ENCODE measurements around the gene COL23A1. TPM values are rescaled to one million over a fixed set of nuclear protein-coding genes. Genes with fewer than 3 reads are reported as not detected.

The COL23A1 gene
- total RNA-seq, 2 experiments from 2014 or later, result 0.21 to 0.22 TPM

DNA sequence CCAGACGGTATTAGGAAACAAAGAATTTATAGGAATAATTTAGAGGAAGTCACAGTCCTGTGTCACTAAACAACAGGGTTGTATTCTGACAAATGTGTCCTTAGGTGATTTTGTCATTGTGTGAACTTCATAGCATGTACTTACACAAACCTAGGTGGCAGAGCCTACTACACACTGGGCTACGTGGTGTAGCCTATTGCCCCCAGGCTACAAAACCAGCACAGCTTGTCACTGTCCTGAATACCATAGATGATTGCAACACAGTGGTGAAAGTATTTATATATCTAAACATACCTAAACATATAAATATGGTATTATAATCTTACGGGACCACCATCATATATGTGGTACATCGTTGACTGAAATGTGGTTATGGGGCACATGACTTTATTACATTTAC is 69.3 kb downstream of the COL23A1 start:
- Mint-ChIP-seq H3K36me3 (no peaks in the 10 kb centered on the region), H3K4me3 (no peak overlapping the region), H3K27ac (no peak overlapping the region), H3K4me1 (no peaks in the 10 kb centered on the region), H3K9me3 (no peaks in the 10 kb centered on the region), H3K27me3 (peaks cover 4% of the 10 kb centered on the region)
- DNase-seq, result no peak

DNA sequence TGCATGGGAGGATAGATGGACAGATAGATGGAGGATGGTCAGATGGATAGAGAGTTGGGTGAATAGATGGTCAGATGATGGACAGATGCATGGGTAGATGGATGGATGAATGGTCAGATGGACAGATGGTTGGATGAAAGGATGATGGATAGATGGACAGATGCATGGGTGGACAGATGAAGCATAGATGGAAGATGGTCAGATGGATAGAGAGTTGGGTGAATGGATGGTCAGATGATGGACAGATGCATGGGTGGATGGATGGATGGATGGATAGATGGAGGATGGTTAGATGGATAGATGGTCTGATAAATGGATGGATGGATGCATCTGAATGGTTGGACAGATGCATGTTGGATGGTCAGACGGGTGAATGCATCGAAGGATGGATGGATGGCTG is 70.4 kb downstream of the COL23A1 start:
- Mint-ChIP-seq H3K4me3 (no peak overlapping the region), H3K36me3 (no peaks in the 10 kb centered on the region), H3K27me3 (peaks cover 6% of the 10 kb centered on the region), H3K9me3 (no peaks in the 10 kb centered on the region), H3K4me1 (no peaks in the 10 kb centered on the region), H3K27ac (no peak overlapping the region)
- no peak for DNase-seq

DNA sequence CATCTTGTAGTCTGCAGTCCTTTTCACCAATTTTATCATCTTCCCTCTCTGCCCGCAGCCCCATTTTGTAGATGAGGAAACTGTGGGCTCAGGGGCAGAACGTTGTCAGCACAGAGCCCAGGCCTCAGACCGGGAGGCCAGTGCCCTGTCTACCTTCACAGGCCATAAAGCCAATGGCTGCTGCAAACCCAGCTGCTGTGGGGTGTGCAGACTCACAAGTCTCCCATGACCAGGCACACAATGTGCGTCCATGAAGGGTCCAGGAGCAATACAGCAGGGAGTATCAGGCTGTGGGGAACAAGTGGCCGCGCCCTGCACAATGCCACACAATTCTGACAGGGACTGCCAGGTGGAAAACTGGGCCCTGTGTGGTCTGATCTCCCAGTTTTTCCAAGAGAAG is 71.0 kb downstream of the COL23A1 start:
- H3K36me3 Mint-ChIP-seq, result no peaks in the 10 kb centered on the region
- no peaks in the 10 kb centered on the region for H3K9me3 Mint-ChIP-seq
- DNase-seq, result no peak
- no peaks in the 10 kb centered on the region for H3K4me1 Mint-ChIP-seq
- H3K4me3 Mint-ChIP-seq, result no peak overlapping the region
- no peak overlapping the region for H3K27ac Mint-ChIP-seq
- H3K27me3 Mint-ChIP-seq, result peaks cover 6% of the 10 kb centered on the region

DNA sequence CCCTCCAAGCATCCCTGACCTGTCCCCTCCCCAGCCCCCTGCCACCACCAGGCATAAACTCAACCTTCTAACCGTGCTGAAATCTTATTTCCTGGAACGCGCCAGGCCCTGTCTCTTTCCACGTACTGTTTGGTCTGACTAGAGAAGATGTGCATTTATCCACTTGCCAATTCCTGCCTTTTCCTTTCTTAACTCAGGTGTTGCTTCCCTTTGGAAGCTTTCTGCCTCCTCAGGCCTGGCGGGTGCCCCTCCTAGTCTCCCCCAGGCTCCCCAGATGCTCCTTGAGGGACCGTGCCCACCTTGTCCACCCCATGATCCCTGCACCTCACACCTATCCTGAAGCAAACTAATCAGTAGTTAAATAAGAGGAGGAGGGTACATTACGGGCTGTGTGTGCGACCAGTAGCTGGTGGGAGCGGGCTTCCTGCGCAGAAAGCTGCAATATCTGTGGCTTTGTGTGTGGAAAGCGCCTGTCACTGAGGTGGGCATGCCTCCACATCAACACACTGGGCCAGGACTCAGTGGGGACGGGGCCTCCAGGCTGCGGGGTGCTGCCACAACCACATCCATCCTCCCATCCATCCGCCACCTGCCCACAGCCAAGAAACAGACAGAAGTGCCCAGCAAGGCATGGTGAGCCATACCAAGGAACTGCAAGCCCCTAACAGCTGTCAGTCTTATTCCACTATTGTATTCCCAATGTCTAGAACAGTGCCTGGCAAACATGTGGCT is 73.5 kb downstream of the COL23A1 start:
- H3K27me3 Mint-ChIP-seq, result peaks cover 10% of the 10 kb centered on the region
- no peak overlapping the region for H3K27ac Mint-ChIP-seq
- H3K4me3 Mint-ChIP-seq, result no peak overlapping the region
- DNase-seq, result no peak
- no peaks in the 10 kb centered on the region for H3K4me1 Mint-ChIP-seq
- H3K9me3 Mint-ChIP-seq, result peaks cover 2% of the 10 kb centered on the region
- H3K36me3 Mint-ChIP-seq, result no peaks in the 10 kb centered on the region

DNA sequence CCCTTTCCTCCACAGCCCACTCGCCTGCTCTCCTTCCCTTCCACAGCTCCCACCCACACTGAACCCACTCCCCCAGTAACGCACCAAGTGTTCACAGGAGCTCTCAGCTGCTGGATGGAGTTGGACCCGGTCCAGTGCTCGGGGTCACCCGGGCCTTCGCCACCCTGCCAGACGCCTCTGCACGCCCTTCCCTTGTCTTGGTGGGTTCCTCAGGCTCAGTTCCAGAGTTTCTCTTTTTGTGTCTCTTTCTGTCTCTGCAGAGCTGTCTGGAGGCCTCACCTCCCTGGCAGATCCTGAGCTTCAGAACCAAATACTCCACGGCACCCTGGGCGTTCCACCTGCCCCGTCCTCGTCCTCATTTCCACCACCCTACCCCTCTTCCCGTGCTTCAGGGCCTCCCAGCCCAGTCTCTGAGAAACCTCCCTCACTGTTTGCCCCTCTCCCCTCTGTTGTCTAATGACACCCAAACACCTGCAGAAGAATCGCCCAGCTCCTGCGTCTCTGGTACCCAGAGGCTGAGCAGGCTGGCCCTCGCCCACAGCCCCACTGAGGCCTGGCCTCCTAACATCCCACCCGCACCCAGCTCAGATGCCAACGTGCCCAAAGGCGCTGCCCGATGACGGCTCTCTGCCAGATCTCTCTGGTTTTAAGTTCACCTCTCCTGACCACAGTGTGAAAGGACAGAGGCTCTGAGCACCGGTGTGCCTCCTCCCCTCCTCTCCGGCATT is 74.3 kb downstream of the COL23A1 start:
- no peak for DNase-seq
- no peaks in the 10 kb centered on the region for H3K36me3 Mint-ChIP-seq
- no peak overlapping the region for H3K4me3 Mint-ChIP-seq
- H3K9me3 Mint-ChIP-seq, result peaks cover 2% of the 10 kb centered on the region
- H3K27me3 Mint-ChIP-seq, result peaks cover 10% of the 10 kb centered on the region
- no peak overlapping the region for H3K27ac Mint-ChIP-seq
- H3K4me1 Mint-ChIP-seq, result no peaks in the 10 kb centered on the region

DNA sequence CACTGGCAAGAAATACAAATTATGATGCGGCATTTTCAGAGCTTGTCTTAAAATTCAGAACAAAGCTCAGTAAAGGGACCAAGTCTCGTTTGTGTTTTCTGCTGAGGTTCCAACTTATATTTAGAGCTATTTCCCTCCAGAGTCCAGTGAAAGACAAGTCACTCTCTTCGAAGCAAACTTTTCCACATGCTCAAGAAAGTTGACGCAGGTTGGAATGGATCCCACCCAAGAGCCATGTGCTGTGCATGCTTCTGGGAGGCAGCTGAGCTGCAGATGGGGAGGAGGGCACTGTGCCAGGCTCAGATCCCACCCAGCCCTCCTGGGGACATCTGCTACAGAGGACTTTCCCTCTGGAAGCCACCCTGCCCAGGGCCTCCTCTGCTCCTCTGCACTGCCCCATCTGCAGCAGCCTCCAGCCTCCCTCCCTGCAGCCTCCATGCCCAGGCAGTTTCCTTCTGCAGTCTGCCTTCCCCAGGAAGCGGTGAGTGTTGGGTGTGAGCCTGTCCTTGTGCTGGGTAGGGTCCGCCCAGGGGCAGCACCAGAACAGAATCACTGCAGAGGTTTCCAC is 75.3 kb downstream of the COL23A1 start:
- peaks cover 2% of the 10 kb centered on the region for H3K9me3 Mint-ChIP-seq
- H3K27me3 Mint-ChIP-seq, result peaks cover 10% of the 10 kb centered on the region
- no peak overlapping the region for H3K27ac Mint-ChIP-seq
- no peak overlapping the region for H3K4me3 Mint-ChIP-seq
- H3K36me3 Mint-ChIP-seq, result no peaks in the 10 kb centered on the region
- DNase-seq, result no peak
- no peaks in the 10 kb centered on the region for H3K4me1 Mint-ChIP-seq

DNA sequence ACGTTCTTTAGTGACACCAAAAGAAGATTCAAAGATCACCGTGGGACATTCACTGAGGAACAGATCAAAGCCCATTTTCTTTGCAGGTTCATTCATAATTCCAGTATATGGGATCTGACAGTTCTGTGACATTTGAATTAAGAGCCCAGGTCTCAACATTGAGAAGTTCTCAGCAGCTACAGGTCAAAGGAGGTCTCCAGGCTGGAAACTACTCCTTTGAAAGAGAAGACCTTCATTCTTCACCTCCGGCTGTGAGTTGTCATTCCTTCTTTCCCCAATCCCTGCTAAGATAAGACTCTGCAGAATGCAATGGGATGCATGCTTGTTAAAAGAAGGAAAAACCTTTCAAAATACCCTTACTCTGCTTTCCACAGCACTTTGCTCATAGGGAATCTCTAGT is 79.0 kb downstream of the COL23A1 start:
- peaks cover 11% of the 10 kb centered on the region for H3K9me3 Mint-ChIP-seq
- no peak overlapping the region for H3K27ac Mint-ChIP-seq
- no peaks in the 10 kb centered on the region for H3K4me1 Mint-ChIP-seq
- H3K27me3 Mint-ChIP-seq, result peaks cover 9% of the 10 kb centered on the region
- no peaks in the 10 kb centered on the region for H3K36me3 Mint-ChIP-seq
- H3K4me3 Mint-ChIP-seq, result no peak overlapping the region
- DNase-seq, result no peak

DNA sequence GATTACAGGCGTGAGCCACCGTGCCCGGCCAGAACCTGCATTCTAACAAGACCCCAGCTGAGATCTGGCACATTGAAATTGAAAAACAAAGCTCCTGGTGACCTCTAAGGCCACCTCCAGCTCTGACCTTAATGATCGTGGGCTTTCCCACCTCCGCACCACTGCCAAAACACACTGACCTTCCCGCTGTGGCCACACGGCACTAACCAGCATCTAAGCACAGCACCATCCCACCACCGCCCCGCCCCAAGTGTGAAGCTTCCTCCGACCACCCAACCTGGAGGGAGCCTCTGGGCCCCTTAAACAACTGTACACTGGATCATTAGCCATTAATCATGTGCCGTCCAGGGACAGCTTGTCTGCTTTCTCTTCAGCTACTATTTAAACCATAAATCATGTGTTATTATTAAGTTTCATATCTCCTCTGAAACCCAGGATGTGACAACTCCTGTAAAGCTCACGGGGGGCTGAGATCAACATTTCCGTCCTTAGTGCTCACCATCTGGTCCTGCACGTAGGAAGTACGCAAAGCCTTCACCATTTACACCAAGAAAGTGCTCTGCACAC is 80.6 kb downstream of the COL23A1 start:
- Mint-ChIP-seq H3K4me1 (no peaks in the 10 kb centered on the region), H3K4me3 (no peak overlapping the region), H3K27ac (no peak overlapping the region), H3K9me3 (peaks cover 11% of the 10 kb centered on the region), H3K36me3 (no peaks in the 10 kb centered on the region), H3K27me3 (peaks cover 4% of the 10 kb centered on the region)
- no peak for DNase-seq

DNA sequence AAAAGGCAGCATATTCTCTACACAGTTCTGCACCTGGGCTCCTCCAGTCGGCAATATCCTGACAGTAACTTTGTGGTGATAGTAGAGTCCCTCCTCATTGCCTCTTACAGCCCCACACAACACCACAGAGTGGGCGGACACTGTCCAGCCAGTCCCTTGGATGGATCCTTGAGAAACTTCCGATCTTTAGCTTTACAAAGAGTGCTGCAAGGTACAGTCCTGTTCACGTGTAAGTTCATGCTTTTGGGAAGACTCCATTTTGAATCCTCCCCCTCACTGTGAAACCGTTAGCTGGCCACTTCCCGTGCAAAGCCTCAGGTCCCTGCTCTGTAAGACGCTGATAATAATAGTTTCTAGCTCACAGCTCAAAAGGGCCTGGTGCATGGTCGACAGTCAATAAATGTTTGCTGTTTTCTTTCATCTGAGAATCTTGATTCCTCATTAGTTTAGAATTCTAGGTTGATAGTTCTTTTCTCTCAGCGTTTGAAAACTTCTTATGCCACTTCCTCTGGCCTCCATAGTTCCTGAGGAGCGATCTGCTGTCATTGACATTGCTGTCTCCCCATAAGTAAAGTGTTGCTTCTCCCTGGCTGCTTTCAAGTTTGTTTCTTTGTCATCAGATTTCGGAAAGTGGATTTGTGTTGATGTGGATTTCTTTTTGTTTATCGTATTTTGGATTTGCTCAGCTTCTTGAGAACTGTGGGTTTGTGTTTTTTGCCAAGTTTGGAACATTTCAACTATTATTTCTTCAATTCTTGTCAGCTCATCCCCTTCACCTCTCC is 82.9 kb downstream of the COL23A1 start:
- no peak overlapping the region for H3K27ac Mint-ChIP-seq
- H3K27me3 Mint-ChIP-seq, result no peaks in the 10 kb centered on the region
- H3K9me3 Mint-ChIP-seq, result peaks cover 9% of the 10 kb centered on the region
- no peaks in the 10 kb centered on the region for H3K36me3 Mint-ChIP-seq
- H3K4me1 Mint-ChIP-seq, result no peaks in the 10 kb centered on the region
- H3K4me3 Mint-ChIP-seq, result no peak overlapping the region
- no peak for DNase-seq

DNA sequence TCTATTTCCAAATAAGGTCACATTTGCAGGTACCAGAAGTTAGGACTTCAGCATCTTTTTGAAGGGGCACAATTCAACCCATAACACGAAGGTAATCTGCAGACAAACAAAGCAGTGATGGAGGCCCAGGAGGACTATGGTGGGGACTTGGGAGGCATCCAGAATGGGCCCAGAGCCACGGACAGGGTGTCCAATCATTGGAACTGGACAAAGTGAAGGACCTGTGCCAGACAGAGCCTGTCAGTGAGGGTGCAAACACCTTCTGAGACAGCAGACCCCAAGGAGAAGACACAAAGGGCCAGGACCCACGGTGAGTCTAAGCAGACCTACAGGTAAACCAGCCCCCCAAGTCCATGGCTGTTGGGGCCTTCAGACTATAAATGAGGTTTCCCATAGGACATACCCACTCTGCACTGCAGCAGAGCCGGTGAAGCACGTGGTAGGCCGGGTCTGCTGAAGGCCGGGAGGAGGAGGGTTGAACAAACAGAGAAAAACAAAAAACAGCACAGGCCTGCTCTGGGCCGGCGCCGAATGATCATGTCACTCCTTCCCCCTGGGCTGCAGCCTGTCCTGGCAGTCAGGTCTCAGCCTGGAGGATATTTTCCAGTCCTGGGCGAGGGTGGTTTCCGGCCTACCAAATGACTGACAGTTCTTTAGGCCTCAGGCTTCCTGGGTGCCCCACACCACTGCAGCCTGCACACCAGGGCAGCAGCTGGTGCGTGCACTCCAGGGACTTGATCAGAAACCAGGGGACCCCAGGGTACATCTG is 84.4 kb downstream of the COL23A1 start:
- H3K9me3 Mint-ChIP-seq, result peaks cover 9% of the 10 kb centered on the region
- H3K27me3 Mint-ChIP-seq, result no peaks in the 10 kb centered on the region
- H3K36me3 Mint-ChIP-seq, result no peaks in the 10 kb centered on the region
- no peaks in the 10 kb centered on the region for H3K4me1 Mint-ChIP-seq
- H3K4me3 Mint-ChIP-seq, result no peak overlapping the region
- H3K27ac Mint-ChIP-seq, result no peak overlapping the region
- DNase-seq, result no peak

DNA sequence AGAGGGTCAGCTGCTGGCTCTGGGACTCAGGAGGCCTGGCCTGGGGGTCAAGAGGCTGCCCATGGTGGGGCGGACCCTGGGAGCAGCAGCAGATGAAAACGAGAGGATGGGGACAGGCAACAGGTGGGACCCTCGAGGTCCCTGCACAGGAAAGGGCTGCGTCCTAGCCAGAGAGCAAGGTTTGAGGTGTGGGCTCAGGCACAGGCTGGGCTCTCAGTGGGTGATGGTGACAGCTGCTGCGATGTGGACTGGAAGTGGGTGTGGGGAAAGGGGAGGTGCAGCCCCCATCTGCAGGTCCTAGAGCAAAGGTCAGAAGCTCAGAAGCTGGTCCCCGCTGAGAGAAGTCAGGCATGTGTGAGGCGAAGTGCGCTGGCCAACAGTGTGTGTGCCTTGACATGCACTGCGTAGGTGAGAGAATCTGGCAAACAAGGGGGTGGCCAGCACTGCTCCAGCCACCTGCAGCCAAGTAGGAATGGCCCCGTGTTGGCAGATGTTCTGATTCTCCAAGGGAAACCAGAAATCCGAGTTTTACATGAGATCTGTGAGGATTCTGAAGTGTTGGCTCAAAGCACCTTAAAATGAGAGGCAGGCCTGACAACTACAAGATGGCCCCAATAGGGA is 85.7 kb downstream of the COL23A1 start:
- peaks cover 11% of the 10 kb centered on the region for H3K9me3 Mint-ChIP-seq
- H3K4me1 Mint-ChIP-seq, result no peaks in the 10 kb centered on the region
- no peak for DNase-seq
- no peak overlapping the region for H3K27ac Mint-ChIP-seq
- no peaks in the 10 kb centered on the region for H3K27me3 Mint-ChIP-seq
- no peaks in the 10 kb centered on the region for H3K36me3 Mint-ChIP-seq
- no peak overlapping the region for H3K4me3 Mint-ChIP-seq

DNA sequence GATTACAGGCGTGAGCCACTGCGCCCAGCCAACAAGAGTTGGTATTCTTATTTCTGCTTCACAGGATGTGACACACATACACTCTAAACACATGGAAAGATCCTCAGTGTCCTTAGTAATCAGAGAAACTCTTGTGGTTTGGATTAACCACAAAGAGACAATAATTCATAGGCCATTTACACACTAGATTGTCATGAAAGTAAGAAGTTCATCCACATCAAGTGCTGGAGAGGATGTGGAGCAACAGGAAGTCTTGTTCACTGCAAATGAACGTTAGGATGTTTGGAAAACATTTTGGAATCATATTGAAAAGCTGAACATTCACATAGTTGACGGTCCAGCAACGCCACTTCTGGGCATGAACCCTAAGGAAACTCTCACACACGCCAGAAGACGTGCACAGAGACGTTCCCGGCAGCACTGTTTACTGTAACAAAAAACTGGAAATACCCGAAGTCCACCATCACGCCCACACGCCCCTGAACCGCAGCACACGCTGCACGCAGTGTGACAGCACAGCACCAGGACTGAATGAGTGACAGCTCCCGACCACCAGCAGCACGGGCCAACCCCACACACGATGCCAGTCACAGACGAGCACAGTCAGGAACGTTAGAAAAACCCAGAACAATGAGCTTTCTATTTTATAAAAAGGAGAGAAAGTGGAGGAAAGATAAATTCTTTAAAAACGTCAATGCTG is 87.6 kb downstream of the COL23A1 start:
- DNase-seq, result no peak
- Mint-ChIP-seq H3K27ac (no peak overlapping the region), H3K36me3 (no peaks in the 10 kb centered on the region), H3K27me3 (no peaks in the 10 kb centered on the region), H3K9me3 (peaks cover 7% of the 10 kb centered on the region), H3K4me3 (no peak overlapping the region), H3K4me1 (no peaks in the 10 kb centered on the region)

DNA sequence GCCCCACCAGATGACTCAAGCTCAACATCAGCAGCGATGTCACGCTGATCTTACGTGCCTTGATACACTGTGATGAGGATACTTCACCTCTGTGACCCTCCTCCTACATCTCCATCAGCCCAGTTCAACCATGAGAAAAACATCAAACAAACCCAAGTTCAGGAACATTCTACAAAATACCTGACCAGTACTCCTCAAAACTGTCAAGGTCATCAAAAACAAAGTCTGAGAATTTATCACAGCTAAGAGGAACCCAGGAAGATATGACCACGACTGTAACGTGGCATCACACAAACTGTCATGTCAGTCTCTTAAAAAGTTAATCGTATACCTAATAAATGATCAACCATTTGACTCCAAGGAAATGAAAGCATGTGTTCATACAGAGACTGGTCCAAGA is 90.8 kb downstream of the COL23A1 start:
- no peak overlapping the region for H3K27ac Mint-ChIP-seq
- no peaks in the 10 kb centered on the region for H3K27me3 Mint-ChIP-seq
- no peak overlapping the region for H3K4me3 Mint-ChIP-seq
- no peaks in the 10 kb centered on the region for H3K36me3 Mint-ChIP-seq
- H3K4me1 Mint-ChIP-seq, result no peaks in the 10 kb centered on the region
- peaks cover 2% of the 10 kb centered on the region for H3K9me3 Mint-ChIP-seq
- no peak for DNase-seq

Measured in activated naive CD8-positive, alpha-beta T cell treated with anti-CD3 and anti-CD28 coated beads for 36 hours (primary cell).